OCI-LY1 (cell line): Measurements from ENCODE around the gene RAPGEF5.

Experiments
- CTCF ChIP-seq: fragments of 200-600 bp; sonication (generic), shearing (Covaris generic); IDR thresholded peaks from 2 replicates; pipeline ENCODE4 v1.5.1; 2017; ENCODE audit warnings: mild to moderate bottlenecking, antibody characterized with exemption, low read length, moderate library complexity, mixed read lengths
- EZH2 ChIP-seq: fragments of 200-600 bp; sonication (generic), shearing (Covaris generic); IDR thresholded peaks from 2 replicates; pipeline ENCODE4 v1.8.0; 2017; ENCODE audit warnings: borderline replicate concordance, mixed run types, mild to moderate bottlenecking, antibody characterized with exemption, low read length, moderate library complexity, mixed read lengths

DNA sequence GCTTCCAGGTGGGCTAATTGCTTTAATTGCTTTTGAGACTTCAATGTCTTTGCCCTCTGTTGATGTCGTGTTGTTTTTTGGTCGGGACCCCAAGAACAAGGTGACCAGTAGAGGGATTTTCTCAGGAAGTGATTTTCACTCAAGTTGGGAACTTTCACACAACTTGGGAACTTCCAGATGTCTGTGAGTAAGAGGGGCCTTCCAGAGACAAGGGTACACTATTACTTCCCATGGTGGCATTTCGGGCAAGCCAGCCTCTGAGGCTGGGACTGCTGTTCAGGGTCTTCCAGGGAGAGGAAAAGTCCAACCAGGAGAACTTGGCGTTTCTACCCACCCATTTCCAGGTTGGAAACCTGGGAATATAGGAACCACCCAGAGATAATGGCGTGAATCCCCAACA, 241.3 kb downstream of the RAPGEF5 start:
- TF ChIP-seq CTCF (no peak), EZH2 (no peak)
